Lower leg skin (tissue), 4 donors: Measurements from ENCODE around the gene PREX1. TPM values are rescaled to one million over a fixed set of nuclear protein-coding genes. Genes with fewer than 3 reads are reported as not detected.

Source experiments
- DNase-seq, 2 donors: peaks; one replicate each; pipeline ENCODE4 v3.0.0-alpha.2; 2019; ENCODE audit warnings: low spot score in 2 of 2
- H3K4me3 ChIP-seq: fragments of 200-600 bp; sonication (generic); 2 replicates; pipeline ENCODE4 v1.5.1; 2017; ENCODE audit warnings: mild to moderate bottlenecking, low read depth; ENCODE audit not compliant: poor library complexity, severe bottlenecking
- POLR2A ChIP-seq, 2 donors: fragments of 450-650 bp; IDR thresholded peaks; one replicate each; pipeline ENCODE4 v1.6.1; 2016 to 2017; ENCODE audit warnings: antibody characterized with exemption in 2 of 2, mild to moderate bottlenecking in 1 of 2, moderate library complexity in 1 of 2
- WGBS, 2 donors: methylation state at CpG; one replicate each; pipeline ENCODE4 v1.1.5; 2018; 5-methylcytosine and 5-hydroxymethylcytosine counted together
- intact Hi-C: fragments of 100-400 bp; cut with DNase I; formaldehyde crosslinking; loops from one replicate; pipeline ENCODE4 v1.15.0; 2023; ENCODE audit warnings: low total_unique reads
- total RNA-seq, 4 donors: library from RNA; depleted of rRNA; stranded (reverse); fragments of >200 nt; gene quantifications; one replicate each; pipeline ENCODE4 v1.1.0, GENCODE V29; 2016
- TF ChIP-seq, protein P1 (sequence below), 3 donors: fragments of 450-650 bp; IDR thresholded peaks; one replicate each; pipeline ENCODE4 v1.5.1; 2016; ENCODE audit warnings: antibody characterized with exemption in 3 of 3, mild to moderate bottlenecking in 3 of 3, moderate library complexity in 2 of 3

PREX1 gene
- total RNA-seq, 4 donors from 2014 or later, result 5.4 to 18.6 (median 7.9) TPM

DNA sequence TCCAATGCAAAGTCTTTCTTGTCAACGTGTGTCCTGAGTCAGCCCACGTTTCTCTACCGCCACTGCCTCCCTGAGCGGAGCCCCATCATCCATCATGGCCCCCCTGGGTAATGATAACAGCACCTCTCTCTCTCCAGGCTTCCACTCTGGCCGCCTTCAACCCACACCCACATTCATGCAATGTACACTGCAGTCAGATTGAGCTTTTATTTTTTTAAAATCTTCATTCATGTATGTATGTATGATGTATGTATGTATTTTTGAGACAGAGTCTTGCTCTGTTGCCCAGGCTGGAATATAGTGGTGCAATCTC, 245.2 kb downstream of the PREX1 start:
- intact Hi-C loops, result no loop called here
- TF ChIP-seq POLR2A (IDR thresholded peaks at IDR 0.05), result no peak
- TF ChIP-seq, protein P1, sequence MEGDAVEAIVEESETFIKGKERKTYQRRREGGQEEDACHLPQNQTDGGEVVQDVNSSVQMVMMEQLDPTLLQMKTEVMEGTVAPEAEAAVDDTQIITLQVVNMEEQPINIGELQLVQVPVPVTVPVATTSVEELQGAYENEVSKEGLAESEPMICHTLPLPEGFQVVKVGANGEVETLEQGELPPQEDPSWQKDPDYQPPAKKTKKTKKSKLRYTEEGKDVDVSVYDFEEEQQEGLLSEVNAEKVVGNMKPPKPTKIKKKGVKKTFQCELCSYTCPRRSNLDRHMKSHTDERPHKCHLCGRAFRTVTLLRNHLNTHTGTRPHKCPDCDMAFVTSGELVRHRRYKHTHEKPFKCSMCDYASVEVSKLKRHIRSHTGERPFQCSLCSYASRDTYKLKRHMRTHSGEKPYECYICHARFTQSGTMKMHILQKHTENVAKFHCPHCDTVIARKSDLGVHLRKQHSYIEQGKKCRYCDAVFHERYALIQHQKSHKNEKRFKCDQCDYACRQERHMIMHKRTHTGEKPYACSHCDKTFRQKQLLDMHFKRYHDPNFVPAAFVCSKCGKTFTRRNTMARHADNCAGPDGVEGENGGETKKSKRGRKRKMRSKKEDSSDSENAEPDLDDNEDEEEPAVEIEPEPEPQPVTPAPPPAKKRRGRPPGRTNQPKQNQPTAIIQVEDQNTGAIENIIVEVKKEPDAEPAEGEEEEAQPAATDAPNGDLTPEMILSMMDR (IDR thresholded peaks at IDR 0.05), result no peak
- WGBS, 2 donors, result 46 to 55% methylated on average over 5 of the region's 5 CpGs
- DNase-seq, result peak in 1 of 2 donors; percentile 67
- H3K4me3 ChIP-seq, result no peak overlapping the region

DNA sequence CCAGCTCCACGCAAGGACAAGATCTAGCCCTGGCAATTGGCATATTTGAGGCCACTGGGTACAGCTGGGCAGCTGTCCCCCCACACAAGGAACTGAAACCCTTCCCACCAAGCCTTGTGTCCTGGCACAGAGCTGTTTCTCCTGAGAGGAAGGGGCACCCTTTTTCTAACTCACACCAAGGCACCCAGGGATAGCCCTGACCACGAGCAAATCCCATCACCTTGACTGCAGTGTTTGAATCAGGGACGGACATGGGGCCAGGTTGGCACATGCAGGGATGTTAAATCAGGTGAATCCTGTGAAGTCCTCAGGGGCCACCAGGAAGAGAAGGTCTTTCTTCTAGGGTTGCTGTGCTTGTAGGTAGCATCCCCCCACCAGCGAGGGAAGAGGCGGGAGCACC, 246.6 kb downstream of the PREX1 start:
- no peak for DNase-seq
- H3K4me3 ChIP-seq, result no peak overlapping the region
- no peak for TF ChIP-seq POLR2A (IDR thresholded peaks at IDR 0.05)
- TF ChIP-seq, protein P1 (IDR thresholded peaks at IDR 0.05), result no peak
- intact Hi-C loops, result no loop called here
- WGBS, 2 donors, result 82 to 83% methylated on average over 5 of the region's 5 CpGs

DNA sequence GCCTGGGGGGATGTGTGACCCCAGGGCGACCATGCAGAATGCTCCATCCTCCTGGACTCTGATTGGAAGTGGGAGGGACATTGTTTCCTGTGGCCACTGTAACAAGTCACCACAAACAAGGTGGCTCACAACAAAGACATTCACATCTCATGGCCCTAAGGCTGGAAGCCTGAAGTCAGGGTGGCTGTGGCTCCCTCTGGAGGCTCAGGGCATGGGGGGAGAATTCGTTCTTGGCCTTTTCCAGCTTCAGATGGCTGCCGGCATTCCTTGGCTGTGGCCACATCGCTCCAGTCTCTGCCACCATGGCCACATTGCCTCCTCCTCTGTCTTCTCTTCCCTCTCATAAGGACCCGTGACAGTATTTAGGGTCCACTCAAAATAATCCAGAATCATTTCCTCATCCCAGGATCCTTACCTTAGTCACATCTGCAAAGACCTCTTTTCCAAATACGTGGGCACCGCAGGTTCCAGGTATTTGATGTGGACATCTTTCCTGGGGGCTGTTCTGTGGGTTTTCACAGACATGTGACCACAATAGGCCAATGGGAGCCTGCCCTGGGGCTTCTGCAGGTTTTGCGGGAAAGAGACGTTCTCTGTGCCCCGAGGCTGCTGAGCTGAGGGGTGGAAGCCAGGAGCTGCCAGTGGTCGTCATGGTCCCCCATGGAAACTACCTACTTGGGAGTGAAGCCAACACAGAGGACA, 249.3 kb downstream of the PREX1 start:
- H3K4me3 ChIP-seq, result no peak overlapping the region
- TF ChIP-seq, protein P1 (IDR thresholded peaks at IDR 0.05), result no peak
- no peak for TF ChIP-seq POLR2A (IDR thresholded peaks at IDR 0.05)
- DNase-seq, result no peak
- intact Hi-C loops, result no loop called here
- WGBS, 2 donors, result 77 to 80% methylated on average over 11 of the region's 11 CpGs

DNA sequence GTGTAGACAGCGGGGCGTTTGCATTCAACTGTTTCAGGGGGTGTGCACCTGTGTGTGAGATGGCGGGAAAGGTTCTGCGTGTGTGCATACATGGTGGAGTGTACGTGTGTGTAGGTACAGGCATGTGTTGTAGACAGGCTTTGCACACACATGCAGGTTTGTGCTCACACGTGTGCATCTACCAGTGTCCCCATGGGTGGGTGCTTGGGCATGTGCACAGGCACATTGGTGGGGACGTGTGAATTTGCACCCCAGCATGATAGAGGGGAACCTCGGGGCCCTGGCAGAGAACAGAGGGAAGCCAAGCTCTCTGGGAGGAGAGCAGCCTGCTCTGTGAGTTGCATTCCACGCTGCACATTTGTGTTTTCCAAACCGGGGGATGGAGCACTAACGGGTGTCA, 250.2 kb downstream of the PREX1 start:
- intact Hi-C loops, result no loop called here
- TF ChIP-seq, protein P1 (IDR thresholded peaks at IDR 0.05), result no peak
- TF ChIP-seq POLR2A (IDR thresholded peaks at IDR 0.05), result no peak
- 69 to 73% methylated on average over 11 of the region's 11 CpGs for WGBS, 2 donors
- H3K4me3 ChIP-seq, result no peak overlapping the region
- DNase-seq, result no peak

DNA sequence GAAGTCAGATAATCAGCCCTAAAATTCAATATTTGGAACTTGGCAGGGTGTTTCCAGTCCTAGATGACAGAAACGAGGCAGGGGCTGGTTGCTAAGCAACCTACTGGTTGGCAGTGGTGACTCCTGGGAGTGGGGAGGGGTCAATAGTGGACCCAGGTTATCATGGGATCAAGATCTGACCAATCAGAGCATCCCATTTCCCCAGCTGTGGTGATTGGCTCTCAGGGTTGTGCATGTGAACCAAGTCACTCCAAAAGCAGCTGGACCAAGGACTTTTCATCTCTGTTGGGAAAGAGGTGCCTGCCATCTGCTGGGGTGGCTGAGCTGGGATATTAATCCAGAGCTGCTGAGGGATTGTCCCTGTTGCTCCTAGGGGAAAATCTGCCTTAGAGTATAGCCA, 253.4 kb downstream of the PREX1 start:
- no peak for DNase-seq
- 4 to 15% methylated on average over 1 of the region's 1 CpG for WGBS, 2 donors
- TF ChIP-seq POLR2A (IDR thresholded peaks at IDR 0.05), result no peak
- TF ChIP-seq, protein P1 (IDR thresholded peaks at IDR 0.05), result no peak
- intact Hi-C loops, result no loop called here
- H3K4me3 ChIP-seq, result no peak overlapping the region

Other genes starting within 250 kb of the PREX1 start
- 10 to 100 TPM; 27.2 to 45.1 (median 35.3) TPM for gene ARFGEF2, start 93.7 kb upstream of the PREX1 start, total RNA-seq
- 10 to 100 TPM; 35.8 to 40.8 (median 39.5) TPM for gene CSE1L, start 218.3 kb upstream of the PREX1 start, total RNA-seq